GM18511 (cell line): ENCODE measurements around the gene TGM1.
"Not testable (repeated sequence)": the region's sequence is repeated elsewhere in the genome, so short reads cannot be mapped to it uniquely, and the experiment has no call there.

Experiments used
- ATAC-seq: cut with Tn5 transposase; IDR thresholded peaks from one replicate; pipeline ENCODE4 v1.9.1; 2021; ENCODE audit warnings: mild to moderate bottlenecking, moderate library complexity; ENCODE audit not compliant: unreplicated experiment

TGM1 gene

GRCh38 chr14:24207625-24208024 is 55.4 kb downstream of the TGM1 start:
- ATAC-seq = no peak

- ATAC-seq = no peak
Observed at GRCh38 chr14:24207104-24207551, 55.8 kb downstream of the TGM1 start.

- ATAC-seq = no peak
Observed at GRCh38 chr14:24206260-24207103, 56.5 kb downstream of the TGM1 start.

- ATAC-seq = no peak
Observed at GRCh38 chr14:24204163-24205146, 58.5 kb downstream of the TGM1 start.

- ATAC-seq = not testable (repeated sequence)
Observed at GRCh38 chr14:24203249-24203886, 59.6 kb downstream of the TGM1 start.

- not testable (repeated sequence) for ATAC-seq
Observed at GRCh38 chr14:24202538-24202937, 60.4 kb downstream of the TGM1 start.
